GM08714 (cell line): ENCODE measurements around the gene ZNF565.
"Not testable (repeated sequence)": the region's sequence is repeated elsewhere in the genome, so short reads cannot be mapped to it uniquely, and the experiment has no call there.

Experiments used
- H3K4me3 ChIP-seq: fragments of 200-500 bp; sonication (Bioruptor generic); 2 replicates; pipeline ENCODE4 v1.5.1; 2014; ENCODE audit warnings: mild to moderate bottlenecking, low read length, inconsistent platforms
- ZNF274 ChIP-seq: IDR thresholded peaks from 2 replicates; pipeline ENCODE4 v1.6.1; 2012; ENCODE audit warnings: mild to moderate bottlenecking, low read depth, low read length

ZNF565 gene

DNA sequence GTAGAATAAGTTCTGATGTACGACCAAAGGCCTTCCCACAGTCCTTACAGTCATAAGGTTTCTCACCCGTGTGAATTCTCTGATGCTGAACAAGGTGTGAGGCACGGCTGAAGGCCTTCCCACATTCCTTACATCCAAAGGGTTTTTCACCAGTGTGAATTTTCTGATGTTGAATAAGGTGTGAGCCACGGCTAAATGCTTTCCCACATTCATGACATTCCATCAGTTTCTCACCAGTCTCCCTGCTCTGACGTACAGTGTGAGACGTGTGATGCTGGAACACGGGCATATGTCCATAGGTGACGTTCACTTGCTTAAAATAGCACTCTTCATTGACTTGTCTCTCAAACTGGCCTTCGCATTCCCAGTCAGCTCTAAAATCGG, 31.2 kb downstream of the ZNF565 start:
- no peak overlapping the region for H3K4me3 ChIP-seq
- no peak for TF ChIP-seq ZNF274

DNA sequence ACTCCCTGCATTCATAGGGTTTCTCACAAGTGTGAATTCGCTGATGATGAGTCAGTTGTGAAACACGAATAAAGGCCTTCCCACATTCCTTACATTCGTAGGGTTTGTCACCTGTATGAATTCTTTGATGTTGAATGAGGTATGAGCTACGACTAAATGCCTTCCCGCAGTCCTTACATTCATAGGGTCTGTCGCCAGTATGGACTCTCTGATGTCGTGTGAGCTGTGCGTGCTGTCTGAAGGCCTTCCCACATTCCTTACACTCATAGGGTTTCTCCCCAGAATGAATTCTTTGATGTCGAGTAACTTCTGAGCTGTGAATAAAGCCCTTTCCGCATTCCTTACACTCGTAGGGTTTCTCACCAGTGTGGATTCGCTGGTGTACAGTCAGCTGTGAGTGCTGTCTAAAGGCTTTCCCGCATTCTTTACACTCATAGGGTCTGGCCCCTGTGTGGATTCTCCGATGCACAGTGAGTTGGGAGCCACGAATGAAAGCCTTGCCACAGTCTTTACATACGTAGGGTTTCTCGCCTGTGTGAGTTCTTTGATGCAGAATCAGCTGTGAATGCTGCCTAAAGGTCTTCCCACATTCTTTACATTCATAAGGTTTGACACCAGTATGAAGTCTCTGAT, 31.7 kb downstream of the ZNF565 start:
- no peak overlapping the region for H3K4me3 ChIP-seq
- TF ChIP-seq ZNF274 = no peak

DNA sequence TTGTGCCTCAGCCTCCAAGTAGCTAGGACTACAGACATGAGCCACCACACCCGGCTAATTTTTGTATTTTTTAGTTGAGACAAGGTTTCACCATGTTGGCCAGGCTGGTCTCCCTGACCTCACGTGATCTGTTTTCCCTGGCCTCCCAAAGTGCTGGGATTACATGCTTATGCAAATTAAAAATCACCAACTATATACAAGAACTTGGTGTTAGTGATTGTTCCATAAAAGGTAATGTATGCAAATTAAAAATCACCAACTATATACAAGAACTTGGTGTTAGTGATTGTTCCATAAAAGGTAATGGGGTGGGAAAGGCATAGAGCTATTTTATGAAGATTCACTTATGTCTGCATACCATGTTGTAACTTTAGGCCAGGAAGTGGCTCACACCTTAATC, 35.4 kb downstream of the ZNF565 start:
- H3K4me3 ChIP-seq = not testable (repeated sequence)

DNA sequence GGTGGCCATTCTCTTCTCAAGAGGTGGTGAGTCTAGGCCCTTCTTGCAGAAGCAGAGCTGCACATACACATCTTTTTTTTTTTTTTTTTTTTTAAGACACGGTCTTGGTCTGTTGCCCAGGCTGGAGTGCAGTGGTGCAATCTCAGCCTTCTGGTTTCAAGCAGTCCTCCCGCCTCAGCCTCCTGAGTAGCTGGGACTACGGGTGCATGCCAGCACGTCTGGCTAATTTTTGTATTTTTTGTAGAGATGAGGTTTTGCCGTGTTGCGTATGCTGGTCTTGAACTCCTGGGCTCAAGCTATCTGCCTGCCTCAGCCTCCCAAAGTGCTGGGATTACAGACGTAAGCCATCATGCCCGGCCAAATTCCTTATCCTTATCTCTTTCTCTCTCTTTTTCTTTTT, 40.6 kb downstream of the ZNF565 start:
- H3K4me3 ChIP-seq = not testable (repeated sequence)

DNA sequence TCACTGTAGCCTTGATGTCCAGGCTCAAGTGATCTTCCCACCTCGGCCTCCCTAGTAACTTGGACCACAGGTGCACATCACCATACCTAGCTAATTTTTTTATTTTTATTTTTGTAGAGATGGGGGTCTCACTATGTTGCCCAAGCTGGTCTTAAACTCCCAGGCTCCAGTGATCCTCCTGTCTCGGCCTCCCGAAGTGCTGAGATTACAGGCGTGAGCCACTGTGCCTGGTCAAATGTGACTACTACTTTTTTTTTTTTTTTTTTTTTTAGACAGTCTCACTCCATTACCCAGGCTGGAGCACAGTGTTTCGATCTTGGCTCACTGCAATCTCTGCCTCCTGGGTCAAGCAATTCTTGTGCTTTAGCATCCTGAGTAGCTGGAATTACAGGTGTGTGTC, 41.6 kb downstream of the ZNF565 start:
- no peak for TF ChIP-seq ZNF274
- no peak overlapping the region for H3K4me3 ChIP-seq

DNA sequence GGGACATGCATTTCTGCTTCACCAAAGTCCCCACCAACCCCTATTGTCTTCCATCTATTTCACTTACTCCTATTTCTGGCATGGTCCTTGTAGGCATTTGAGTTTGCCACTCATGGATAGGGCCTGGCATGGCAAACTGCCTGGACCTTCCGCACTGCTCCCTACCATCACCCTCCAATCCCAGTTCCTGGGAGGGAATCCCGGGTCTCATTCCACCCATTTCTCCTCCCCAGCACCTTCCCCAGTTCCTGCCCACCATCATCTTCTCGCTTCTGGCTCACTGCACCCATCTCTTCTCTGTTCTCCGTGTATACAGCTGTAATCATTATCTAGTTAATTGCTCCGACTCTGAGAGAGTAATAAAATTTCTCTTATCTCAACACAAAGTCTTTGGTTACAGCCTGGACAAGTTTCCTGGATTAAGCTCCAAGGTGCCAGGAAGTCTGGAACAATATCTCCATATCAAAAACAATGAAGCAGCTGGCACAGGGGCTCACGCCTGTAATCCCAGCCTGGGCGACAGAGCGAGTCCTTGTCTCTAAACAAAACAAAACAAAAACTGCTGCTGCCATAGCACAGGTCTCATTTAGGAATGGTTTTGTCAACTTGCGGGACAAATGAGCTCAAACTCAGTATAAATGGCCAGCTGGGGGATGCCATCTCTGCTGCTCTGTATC, 45.2 kb downstream of the ZNF565 start:
- no peak for TF ChIP-seq ZNF274
- no peak overlapping the region for H3K4me3 ChIP-seq

DNA sequence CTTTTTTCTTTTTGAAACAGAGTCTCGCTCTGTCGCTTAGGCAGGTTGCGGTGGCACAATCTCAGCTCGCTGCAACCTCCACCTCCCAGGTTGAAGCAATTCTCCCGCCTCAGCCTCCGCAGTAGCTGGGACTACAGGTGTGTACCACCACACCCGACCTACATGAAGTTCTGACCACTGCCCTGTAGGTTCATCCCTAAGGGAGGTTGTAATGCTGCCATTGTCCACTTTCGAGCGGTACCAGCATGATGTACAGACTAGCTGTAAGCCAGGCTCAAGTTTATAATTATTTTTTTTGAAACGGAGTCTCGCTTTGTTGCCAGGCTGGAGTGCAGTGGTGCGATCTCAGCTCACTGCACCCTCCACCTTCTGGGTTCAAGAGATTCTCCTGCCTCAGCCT, 50.7 kb downstream of the ZNF565 start:
- no peak for TF ChIP-seq ZNF274

DNA sequence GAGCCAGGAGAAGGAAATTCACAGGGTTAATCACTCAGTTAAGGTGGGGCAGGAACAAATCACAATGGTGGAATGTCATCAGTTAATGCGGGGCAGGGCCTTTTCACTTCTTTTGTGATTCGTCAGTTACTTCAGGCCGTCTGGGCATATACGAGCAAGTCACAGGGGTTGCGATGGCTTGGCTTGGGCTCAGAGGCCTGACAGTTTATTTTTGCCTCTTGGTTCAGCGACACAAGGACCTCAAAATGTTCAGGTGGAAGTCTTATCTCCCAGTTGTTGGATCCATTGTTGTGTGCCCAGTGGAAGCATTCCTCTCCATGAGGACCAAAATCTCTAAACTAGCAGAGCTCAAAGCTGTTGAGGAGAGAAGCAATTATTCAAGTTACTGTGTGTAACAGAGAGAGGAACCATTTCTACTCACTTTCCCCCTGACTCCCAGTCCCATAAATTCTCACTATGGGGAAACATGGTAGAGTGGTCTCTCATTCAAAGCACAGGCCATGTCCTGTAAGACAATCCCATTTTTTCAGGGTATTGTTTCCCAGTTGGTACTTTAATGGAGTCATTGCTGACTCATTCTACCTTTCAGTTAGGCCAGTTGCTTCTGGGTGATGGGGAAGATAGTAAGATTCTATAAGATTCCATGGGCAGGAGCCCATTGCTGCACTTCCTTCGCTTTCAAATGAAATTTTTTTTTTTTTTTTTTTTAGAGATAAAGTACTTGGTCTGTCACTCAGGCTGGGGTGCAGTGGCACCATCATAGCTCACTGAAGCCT, 53.5 kb downstream of the ZNF565 start:
- H3K4me3 ChIP-seq = no peak overlapping the region

More for the DNA sequence above, 50.7 kb downstream of the ZNF565 start:
- H3K4me3 ChIP-seq = no peak overlapping the region

DNA sequence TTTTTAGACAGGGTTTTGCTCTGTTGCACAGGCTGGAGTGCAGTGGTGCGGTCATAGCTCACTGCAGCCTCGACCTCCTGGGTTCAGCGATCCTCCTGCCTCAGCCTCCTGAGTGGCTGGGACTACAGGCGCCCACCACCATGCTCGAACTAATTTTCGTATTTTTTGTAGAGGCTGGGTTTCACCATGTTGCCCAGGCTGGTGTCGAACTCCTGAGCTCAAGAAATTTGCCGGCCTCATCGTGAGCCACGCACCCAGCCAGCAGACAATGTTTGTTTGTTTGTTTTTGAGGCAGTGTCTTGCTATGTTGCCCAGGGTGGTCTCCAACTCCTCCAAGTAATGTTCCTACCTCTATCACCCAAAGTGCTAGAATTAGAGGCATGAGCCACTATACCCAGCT, 61.3 kb downstream of the ZNF565 start:
- H3K4me3 ChIP-seq = no peak overlapping the region

More for the DNA sequence above, 53.5 kb downstream of the ZNF565 start:
- TF ChIP-seq ZNF274 = no peak

DNA sequence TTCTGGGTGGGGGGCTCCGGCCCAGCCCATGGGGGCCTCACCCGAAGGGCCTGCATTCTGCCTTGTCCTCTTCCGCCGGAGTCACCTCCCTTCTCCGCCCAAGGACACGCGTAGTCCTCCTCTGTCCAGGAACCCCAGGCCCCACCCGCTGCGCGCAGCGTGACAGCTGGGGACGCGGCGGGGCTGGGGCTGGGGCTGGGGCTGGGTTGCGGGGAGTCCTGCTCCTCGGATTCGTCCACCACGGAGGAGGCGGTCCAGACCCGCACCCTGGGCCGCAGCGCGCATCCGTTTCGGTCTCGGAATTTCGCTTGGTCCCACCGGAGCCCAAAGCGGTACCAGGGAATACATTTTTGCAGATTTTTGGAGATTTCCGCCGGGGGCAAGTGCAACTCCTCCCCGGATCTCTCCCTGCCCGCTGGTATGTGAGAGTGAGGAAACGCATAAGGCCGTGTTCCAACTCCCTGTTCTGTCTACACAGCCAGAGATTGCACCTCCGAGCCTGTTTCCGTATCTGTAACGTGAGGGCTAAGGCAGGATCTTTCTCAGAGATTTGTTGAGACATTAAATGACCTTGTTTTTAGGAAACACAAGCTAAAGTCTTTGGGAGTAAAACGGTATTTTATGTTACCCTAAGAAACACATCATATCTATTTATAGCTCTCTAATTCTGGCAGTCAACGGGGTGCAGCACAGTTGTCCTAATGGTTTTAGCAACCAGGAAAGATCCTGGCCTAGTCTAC, 61.9 kb downstream of the ZNF565 start, which contains the start of gene COX7A1:
COX7A1 (minus strand) TSS at position 96 of the 740 bp plus-strand sequence; CDS start at position 56, 40 bp downstream.
- H3K4me3 ChIP-seq = no peak within 1 kb of the TSS
- no peak for TF ChIP-seq ZNF274

More for the DNA sequence above, 61.3 kb downstream of the ZNF565 start:
- no peak for TF ChIP-seq ZNF274

DNA sequence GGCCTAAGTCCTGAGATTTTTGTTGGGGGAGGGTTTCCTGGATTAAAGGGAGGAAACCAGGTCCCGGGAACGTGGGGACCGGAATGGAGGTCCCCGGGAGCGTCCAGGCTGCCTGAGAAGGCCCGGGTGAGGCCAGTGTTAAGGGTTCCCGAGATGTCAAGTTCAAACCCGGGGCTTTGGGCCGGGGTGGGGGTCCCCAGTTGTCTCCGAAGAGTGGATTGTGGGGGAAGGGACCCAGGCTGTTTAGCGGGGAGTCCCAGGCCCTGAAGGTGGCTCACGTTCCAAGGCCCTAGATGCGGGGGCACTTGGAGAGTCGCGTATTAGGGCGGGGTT, 62.5 kb downstream of the ZNF565 start:
- no peak for TF ChIP-seq ZNF274

DNA sequence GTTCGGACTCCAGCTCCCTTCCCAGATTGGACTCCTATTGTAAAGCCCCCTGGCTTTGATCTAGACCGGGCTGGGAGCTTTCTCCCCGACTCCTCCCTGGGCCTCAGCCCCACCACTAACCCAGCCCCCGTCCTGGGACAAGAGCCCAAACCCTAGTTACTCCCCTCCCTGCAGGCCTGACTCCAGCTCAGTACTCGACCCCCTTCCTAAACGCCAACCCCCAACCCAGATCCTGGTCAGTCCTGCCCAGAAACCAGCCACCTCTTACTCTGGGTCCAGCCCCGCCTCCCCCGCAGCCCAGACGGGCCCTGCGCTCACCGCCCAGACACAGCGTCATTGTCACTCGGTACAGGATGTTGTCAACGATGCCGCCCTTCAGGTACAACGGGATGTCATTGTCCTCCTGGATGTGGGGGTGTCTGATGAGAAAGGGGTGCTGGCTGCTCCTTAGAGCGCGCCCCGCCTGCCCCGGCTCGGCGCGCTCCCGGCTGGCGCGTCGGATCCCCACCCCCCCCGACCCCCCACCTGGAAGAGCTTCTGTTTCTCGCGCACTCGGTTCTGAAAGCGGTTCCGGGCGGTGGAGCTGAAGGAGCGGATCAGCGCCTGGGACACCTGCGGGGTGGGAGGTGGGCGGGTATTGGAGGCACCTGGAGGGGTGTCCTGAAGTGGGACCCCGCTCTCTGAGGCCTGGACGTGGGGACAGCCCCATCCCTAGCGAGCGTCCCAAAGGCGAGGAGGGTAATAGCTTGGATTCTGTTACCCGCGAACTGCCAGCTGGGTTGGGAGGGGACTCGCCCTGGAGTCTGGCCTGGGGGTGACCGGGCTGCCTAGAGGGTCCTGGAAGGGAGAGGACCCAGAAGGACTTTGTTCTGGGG, 63.1 kb downstream of the ZNF565 start:
- H3K4me3 ChIP-seq = no peak overlapping the region

More for the DNA sequence above, 62.5 kb downstream of the ZNF565 start:
- H3K4me3 ChIP-seq = no peak overlapping the region

DNA sequence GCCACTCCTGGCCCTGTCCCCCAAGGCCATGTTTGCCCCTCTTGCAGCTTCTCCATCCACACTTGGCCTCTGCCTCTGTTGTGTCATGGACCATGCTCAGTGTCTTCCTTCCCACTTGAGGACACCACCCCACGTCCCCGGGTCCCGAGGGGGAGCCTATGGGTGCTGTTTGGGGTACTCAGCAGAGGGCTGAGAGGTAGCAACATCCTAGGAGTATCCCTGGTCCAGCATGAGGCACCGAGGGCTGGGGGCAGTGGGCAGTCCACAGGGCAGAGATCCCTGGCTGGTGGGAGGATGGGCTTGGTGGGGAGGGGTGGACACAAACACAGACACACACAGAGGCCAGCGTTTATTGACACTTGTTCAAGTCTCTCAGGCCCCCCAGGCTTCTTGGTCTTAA, 63.9 kb downstream of the ZNF565 start:
- H3K4me3 ChIP-seq = no peak overlapping the region
- TF ChIP-seq ZNF274 = no peak

More for the DNA sequence above, 63.1 kb downstream of the ZNF565 start:
- TF ChIP-seq ZNF274 = no peak
